ENCODE data around the gene ENO3.

Gene ENO3

GRCh38 chr17:4936436-4936835, 14.5 kb upstream of the ENO3 start:
- in situ Hi-C loops (cut with HindIII; ENCODE audit: low sequenced_read_pairs) = no loop called here

GRCh38 chr17:4937553-4937952, 13.4 kb upstream of the ENO3 start:
- in situ Hi-C loops (cut with HindIII; ENCODE audit: low sequenced_read_pairs) = no loop called here

DNA sequence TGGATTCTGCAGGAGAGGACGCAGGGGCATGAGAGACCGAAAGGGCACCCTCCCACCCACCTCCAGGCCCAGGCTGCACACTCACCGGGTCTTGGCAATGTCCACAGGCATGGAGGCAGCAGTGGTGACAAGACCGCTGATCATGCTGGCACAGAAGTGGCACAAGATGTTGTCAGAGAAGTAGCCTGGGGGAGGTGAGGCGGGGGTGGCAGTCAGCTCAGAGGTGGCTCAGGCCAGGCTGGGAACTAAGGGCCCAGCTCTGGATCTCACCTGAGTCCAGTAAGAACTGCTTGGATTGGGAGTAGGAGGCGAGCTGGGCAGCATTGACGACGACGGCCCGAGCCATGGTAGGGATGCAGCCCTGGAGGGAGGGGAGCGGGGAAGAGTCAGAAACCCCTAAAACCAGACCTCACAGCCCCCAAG, 12.8 kb upstream of the ENO3 start:
- in situ Hi-C loops (cut with HindIII; ENCODE audit: low sequenced_read_pairs) = no loop called here

DNA sequence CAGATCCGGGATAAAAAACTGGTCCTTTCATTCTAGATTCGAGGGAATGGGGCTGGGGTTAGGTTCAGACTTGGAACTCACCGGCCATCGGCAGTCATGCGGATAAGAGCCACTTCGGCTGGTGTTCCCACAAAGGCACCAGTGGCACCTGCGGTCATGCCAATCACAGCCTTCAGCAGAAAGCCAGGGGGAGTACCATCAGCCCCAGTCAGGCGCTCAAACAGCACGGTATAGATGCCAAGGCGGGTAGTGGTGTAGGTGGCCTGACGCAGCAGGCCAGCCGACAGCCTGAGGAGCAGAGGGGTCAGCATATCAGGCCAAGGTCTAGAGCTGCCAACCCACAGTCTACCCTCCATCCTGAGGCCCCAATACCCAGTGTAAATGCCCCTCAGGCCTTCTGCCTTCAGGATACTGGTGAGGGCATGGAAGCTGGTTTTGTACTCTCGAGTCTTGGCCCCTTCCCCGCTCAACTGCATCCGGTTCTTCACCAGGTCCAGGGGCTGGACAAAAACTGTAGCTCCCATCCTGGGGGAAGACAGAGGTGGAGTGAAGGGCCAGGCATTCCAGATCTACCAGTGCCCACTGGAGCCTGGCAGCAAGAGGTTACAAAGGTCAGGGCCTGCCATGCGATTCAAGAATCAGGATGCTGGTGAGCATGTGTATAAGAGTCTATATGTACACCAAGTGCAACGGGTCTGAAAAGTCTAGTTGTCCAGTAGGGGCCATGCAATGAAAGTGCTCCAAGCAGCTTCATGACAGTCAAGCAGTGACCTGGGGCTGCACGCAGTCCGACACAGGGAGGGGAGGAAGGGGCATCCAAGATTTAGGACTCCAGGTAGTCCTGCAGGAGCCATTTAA, 12.0 kb upstream of the ENO3 start:
- in situ Hi-C loops (cut with HindIII; ENCODE audit: low sequenced_read_pairs) = no loop called here

- in situ Hi-C loops (cut with HindIII; ENCODE audit: low sequenced_read_pairs) = no loop called here
Measured at GRCh38 chr17:4939546-4939795, 11.4 kb upstream of the ENO3 start.

DNA sequence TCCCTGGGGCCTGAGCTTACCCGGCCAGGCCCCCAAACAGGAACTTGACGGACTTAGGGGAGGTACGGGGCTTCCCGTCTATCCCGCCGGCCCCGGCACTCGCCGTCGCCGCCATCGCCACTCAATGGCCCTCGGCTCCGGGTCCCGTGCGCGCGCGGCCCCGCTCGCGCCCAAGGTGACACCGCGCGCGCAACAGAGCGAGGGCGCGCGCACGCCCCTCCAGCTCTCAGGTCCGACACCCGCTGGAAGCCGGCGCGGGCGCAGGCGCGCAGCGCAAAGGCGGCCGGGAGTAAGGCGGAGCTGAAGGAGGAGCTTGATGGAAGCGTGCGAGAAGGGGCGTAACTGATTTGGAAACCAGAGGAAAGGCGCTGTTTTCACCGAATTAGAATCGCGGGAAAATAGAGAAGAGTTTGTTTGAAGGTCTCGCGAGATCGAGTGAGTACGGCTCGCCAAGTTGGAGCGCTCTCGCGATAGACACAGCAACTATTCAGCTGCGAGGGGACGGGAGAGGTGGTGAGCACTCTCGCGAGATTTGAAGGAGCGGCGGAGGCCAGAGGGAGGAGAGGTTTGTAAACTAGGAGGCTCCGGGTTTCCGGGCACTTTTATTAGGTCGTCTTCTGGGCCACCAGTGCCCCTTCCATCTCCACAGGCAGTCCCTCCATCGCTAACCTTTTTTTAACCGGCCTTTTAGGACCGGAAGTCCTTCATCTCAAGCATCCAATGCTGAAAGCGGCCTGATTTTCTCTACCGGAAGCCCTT, 10.9 kb upstream of the ENO3 start, which contains the start of the genes RNF167 and SLC25A11:
RNF167 (plus strand) TSS at position 473 of the 759 bp plus-strand sequence. CDS start 642 bp downstream, outside the sequence.
SLC25A11 (minus strand) TSS at position 251 of the 759 bp plus-strand sequence; CDS start at position 115, 136 bp downstream.
- in situ Hi-C loops (cut with HindIII; ENCODE audit: low sequenced_read_pairs) = no loop called here

- in situ Hi-C loops (cut with HindIII; ENCODE audit: low sequenced_read_pairs) = no loop called here
Measured at GRCh38 chr17:4940555-4941318, 10.2 kb upstream of the ENO3 start.

- in situ Hi-C loops (cut with HindIII; ENCODE audit: low sequenced_read_pairs) = no loop called here
Measured at GRCh38 chr17:4941319-4941610, 9.7 kb upstream of the ENO3 start.

DNA sequence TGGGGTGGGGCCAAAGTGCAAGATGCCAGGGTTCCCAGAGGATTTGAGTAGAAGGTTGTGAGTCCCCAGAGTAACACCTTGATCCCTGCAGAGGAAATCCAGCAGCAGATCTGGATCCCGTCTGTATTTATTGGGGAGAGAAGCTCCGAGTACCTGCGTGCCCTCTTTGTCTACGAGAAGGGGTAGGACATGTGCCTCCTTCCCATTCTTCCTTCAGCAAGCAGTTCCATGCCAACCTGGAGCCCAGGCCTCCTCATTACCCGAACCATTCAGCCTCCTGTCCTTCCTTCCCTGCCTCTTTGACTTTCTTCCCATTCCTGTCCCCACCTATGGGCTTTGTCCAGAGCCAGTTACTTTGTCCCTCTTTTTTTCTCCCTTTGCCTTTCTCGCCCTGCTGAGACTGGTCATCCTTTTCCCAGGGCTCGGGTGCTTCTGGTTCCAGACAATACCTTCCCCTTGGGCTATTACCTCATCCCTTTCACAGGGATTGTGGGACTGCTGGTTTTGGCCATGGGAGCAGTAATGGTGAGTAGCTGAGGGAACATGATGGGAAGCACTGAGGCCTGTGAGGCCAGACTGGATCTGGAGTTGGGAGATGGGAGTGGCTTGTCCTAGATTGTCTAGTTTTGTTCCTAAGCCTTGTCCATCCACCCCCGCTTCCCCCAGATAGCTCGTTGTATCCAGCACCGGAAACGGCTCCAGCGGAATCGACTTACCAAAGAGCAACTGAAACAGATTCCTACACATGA, 8.0 kb upstream of the ENO3 start:
- in situ Hi-C loops (cut with HindIII; ENCODE audit: low sequenced_read_pairs) = no loop called here

- in situ Hi-C loops (cut with HindIII; ENCODE audit: low sequenced_read_pairs) = no loop called here
Measured at GRCh38 chr17:4944163-4944553, 6.8 kb upstream of the ENO3 start.

DNA sequence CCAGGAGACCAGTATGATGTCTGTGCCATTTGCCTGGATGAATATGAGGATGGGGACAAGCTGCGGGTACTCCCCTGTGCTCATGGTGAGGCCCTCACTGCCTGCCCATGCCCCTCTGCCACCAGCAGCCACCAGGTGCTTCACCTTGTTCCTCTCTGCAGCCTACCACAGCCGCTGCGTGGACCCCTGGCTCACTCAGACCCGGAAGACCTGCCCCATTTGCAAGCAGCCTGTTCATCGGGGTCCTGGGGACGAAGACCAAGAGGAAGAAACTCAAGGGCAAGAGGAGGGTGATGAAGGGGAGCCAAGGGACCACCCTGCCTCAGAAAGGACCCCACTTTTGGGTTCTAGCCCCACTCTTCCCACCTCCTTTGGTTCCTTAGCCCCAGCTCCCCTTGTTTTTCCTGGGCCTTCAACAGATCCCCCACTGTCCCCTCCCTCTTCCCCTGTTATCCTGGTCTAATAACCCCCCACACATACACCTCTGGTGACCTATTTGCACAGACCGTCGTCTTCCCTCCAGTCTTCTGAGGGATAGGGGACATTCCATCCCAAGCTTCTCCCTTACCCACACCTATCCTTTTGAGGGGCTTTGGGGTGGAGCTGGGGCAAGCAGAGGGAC, 6.3 kb upstream of the ENO3 start:
- in situ Hi-C loops (cut with HindIII; ENCODE audit: low sequenced_read_pairs) = loop anchor here (5.0 kb wide), 1 partner anchor 58 kb away; no protein-coding TSS in a partner anchor

GRCh38 chr17:4945176-4945943, 5.6 kb upstream of the ENO3 start:
- in situ Hi-C loops (cut with HindIII; ENCODE audit: low sequenced_read_pairs) = loop anchor here (5.0 kb wide), 1 partner anchor 57 kb away; no protein-coding TSS in a partner anchor

DNA sequence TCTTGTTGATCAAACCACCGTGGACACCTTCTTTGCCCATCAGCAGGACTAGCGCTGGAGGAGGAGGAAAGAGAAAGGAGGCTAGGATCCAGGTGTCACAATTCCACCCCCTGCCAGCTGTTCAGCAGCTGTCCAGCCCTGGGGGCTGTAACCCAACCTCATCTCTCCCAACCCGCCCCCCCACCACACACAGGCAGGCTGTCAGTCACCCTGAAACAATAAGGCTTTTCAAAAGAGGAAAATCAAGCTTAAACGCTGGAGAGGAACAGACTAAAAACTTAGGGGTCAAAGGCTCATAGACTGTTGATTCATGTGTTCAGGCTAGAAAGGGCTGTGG, 5.0 kb upstream of the ENO3 start:
- in situ Hi-C loops (cut with HindIII; ENCODE audit: low sequenced_read_pairs) = loop anchor here (5.0 kb wide), 1 partner anchor 56 kb away; no protein-coding TSS in a partner anchor

- in situ Hi-C loops (cut with HindIII; ENCODE audit: low sequenced_read_pairs) = loop anchor here (5.0 kb wide), 1 partner anchor 56 kb away; no protein-coding TSS in a partner anchor
Measured at GRCh38 chr17:4946312-4946976, 4.5 kb upstream of the ENO3 start.

GRCh38 chr17:4947010-4947410, 3.9 kb upstream of the ENO3 start:
- in situ Hi-C loops (cut with HindIII; ENCODE audit: low sequenced_read_pairs) = loop anchor here (5.0 kb wide), 1 partner anchor 55 kb away; no protein-coding TSS in a partner anchor

DNA sequence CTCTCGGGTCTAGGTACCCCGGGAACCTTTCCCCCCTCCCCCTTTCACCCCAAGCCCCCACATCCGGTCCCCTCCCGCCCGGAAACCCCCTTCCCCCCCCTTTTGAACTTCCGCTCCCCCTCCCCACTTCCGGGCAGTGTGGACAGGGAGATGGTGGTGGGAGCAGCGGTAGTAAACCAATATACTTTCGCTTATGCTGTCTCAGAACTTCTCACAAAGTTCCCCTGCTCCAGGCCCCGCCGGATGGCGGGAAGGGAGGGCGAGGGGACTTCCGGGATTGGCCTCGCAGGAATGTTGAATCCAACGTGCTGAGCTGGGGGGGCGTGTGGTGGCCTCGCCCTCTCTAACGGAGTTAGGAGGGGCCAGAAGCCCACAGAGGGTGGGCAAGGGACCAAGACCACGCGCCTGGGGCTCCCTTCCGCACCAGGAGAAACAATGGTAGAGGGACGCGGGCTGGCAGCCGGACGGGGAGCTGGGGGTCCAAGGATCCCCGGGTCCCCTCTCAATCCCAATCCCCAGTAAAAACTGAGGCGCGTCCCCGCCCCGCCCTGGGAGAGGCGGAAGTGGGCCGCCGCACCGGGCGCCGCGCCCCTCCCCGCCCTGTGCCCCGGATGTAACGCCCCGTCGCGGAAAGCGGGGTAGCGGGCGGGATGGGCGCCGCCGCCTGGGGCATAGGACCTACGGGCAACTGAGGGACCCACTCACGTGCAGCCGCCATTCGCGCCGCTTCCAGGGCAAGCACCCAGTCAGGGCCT, 3.3 kb upstream of the ENO3 start:
- in situ Hi-C loops (cut with HindIII; ENCODE audit: low sequenced_read_pairs) = loop anchor here (5.0 kb wide), 1 partner anchor 55 kb away; no protein-coding TSS in a partner anchor

DNA sequence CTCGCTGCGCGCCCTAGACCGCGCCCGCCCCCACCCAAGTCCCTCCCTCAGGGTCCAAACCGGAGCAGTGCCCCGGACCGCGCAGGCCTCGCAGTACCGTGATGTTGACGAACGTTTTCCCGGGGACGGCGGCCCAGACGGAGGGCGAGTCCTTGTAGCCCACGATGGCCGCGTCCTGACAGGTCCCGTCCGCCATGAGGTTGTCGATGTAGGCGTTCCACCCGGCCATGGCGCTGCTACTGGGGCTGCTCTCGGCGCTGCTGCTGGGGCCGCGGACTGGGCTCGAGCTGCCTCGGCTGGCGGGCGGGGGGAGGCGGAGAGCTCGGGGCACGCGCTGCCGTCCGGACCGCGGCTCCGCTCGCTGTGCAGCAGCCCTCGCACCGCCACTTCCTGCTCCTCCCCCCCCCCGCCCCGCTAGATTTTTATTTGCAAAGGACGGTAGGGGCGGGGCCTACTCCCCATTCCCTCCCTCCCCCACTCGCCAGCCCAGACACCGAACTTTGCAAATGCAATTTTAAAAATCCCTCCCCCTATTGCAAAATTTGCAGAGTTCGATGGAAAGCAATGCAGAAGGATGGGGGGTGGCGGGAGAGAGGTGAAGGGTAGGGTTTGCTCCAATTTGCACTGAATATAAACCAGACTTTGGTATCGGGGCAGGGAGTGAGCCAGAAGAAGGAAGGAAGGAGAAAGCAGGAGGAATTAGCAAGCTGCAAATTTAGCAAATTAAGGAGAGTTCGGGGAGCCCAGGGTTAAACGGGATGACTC, 2.6 kb upstream of the ENO3 start, which contains the start of gene PFN1:
PFN1 (minus strand) TSS at position 365 of the 765 bp plus-strand sequence; CDS start at position 229, 136 bp downstream.
- in situ Hi-C loops (cut with HindIII; ENCODE audit: low sequenced_read_pairs) = loop anchor here (5.0 kb wide), 1 partner anchor 54 kb away; no protein-coding TSS in a partner anchor

All from endothelial cell of hepatic sinusoid (primary cell).